Suppressor macrophage (primary cell): ENCODE results near the gene TANC1.

Source experiments
- DNase-seq, 4 experiments: peaks; one replicate each; pipeline ENCODE4 v3.0.0-alpha.2; 2020 to 2022

TANC1 gene

DNA sequence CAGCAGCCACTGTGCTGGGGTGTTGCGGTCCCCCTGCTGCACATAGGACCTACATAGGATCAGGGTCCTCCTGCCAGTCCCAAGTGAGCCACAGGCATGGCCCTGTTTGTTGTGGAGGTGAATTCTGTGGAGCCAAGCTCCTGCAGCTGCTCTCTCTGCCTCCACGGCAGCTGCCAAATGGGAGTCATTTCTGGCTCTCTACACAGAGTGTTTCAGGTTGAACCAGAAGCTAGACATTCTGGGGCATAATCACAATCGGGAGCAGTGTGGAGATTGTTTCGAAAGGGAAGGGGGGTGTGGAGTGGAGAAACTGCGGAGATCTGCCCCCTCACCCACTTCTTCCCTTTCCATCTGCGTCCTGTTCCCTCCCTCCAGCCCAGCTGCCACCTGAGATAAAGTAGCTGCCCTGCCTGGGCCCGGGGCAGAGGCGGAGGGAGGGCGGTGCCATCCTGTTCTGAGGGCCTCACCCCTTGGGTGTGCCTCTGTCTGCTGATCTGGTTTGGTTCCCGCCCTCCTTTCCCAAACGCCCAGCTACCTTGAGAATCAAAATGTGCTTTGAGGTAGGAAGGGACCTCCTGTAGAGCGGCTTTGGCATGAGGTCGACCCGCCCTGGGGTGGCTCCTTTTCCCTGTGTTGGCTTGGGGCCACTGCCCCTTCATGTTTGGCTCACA lies 178.7 kb downstream of the TANC1 start:
- DNase-seq: peak in 1 of 4 experiments; percentile 28

DNA sequence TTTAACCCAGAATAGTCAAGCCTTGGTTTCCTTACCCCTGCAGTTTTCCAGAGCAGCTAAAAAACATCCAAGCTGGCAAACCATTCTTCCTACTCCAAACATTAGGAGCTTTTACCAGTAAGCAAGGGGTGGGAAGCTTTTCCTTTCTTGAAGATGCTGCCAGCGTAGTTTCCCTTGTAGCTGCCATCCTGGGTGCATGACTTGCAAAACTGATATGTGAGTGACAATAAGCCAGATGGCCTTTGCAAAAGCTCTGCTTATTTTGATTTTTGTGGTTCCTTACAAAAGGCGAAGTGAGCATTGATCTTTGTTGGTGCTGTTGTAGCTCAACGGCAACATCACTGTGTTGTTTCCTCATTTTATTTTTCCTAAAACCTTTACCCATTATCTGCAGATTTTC lies 179.2 kb downstream of the TANC1 start:
- DNase-seq: no peak

DNA sequence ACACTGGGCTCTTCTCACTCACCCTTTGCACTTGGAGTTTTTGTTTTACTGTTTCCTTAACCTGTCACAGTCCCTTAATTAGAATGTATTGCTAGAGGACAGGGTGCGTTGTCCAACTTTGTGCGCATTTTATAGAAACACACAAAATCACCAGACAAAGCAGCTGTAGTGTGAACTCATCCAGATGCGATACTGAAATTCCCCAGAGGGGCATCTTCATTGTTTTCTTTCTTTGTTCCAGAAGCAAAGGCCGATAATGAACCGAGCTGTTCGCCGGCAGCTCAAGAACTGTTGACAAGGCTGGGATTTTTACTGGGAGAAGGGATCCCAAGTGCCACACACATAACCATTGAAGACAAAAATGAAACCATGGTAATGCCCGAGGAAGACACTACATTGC lies 180.5 kb downstream of the TANC1 start:
- no peak for DNase-seq

DNA sequence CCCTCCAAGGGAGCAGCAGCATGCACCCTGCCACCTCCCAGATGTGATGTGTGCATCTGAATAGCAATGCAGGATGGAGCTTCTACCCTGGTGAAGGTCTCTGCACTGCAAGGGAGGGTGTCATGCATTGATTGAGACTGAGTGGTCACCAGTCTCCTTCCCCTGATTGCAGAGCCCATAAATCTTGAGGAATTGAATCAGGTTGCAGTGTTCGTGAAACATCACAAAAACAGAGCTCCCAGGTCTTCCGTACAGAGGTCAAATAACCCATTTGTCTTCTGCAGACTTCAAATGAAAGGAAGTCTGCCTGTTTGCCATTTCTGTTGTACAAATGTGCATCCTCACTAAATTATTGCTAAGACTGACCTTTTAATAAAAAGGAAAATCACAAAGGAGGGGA lies 181.3 kb downstream of the TANC1 start:
- no peak for DNase-seq

DNA sequence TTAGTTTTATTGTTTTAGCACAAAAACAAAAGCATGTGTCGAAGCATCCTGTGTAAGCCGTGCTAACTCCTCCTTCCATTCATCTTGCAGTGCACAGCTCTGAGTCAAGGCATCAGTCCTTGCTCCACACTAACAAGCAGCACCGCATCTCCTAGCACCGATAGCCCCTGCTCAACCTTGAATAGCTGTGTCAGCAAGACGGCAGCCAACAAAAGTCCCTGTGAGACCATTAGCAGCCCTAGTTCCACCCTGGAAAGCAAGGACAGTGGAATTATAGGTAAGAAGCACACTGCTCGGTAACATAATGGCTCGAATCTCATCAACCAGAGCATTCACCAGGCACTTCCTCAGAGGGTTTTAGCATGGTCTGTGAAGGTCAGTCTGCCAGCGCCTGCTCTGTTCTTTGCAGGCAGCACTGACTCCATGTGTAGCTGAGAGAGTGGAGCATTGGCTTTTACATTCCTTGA lies 181.9 kb downstream of the TANC1 start:
- no peak for DNase-seq

DNA sequence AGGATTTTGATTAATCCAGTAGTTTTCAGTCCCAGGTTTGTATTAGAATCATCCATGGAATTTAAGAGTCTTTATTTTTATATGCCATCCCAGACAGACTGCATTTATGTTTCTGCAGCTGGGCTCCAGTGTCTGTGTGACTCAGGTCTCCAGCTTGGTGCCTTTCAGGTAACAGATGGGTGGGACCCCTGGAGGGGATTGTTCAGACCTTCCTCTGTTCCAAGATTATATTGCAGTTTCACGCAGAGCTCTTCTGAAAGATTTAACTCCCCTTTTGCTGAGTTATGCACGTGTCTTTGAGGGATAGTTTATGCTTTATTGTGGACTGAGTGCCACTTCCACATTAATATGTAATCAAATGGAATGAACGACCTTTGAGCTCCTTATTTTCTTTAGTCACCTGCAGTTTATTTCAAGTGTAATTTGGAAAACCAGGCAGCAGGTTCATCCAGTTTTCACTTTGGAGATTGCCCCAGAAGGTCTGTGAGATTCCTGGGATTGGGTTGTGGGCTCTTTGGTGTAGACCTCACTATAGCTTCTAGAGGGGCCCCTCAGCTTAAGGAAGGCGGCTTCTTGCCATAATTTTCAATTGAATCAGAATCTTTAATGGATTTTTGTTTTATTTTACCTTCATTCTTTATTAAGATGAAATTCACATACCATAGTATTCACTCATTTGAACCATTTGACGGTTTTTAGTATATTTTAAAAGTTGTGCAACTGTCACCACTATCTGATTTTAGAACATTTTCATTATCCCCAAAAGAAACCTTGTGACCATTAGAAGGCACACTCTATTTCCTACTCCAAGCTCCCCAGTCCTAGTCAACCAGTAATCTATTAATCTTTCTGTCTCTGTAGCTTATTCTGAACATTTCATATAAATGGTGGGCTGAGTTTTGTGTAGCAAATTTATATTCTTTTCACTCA lies 183.0 kb downstream of the TANC1 start:
- no peak for DNase-seq

DNA sequence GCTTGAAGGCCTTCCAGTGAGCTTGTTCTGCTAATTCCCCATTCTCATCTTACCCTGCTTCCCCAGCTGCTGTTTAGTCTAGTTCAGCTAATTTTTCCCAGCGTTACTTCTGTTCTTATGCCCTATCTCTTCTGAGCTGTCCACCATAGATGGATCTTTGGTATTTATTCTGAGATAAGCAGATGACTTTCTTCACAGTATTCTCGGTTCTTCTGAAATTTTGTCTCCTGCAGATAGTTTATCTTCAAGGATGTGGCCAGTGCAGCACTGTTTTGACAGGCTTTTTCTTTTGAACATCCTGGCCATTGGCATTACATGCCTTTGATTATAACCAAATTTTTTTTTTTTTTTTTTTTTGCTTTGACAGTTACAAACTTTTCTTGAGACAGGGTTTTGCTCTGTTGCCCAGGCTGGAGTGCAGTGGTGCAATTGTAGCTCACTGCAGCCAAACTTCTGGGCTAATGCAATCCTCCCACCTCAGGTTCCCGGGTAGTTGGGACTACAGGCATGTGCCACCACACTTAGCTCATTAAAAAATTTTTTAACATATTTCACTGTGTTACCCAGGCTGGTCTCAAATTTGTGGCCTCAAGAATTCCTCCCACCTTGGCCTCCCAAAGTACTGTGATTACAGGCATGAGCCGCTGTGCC lies 183.8 kb downstream of the TANC1 start:
- peak in 2 of 4 experiments; percentile 25 to 43 for DNase-seq

DNA sequence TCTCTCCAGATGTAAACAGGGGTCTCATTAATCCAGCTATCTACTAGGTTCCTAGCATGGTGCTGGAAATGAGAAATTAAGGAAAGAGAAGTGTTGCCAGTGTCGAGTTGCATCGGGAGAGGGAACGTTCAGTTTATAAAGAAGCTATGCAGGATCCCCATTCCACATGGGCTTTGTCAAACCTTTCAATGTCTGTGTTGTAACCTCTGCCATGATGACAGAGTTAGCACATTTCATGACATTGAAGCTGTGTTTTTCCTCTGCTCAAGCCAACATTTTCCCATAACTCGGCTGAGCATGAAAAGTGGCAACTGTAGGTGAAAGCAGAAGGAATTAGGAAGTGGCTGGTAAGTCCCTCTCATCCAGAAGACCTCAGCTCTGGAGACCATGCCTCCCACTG lies 184.6 kb downstream of the TANC1 start:
- DNase-seq: no peak

DNA sequence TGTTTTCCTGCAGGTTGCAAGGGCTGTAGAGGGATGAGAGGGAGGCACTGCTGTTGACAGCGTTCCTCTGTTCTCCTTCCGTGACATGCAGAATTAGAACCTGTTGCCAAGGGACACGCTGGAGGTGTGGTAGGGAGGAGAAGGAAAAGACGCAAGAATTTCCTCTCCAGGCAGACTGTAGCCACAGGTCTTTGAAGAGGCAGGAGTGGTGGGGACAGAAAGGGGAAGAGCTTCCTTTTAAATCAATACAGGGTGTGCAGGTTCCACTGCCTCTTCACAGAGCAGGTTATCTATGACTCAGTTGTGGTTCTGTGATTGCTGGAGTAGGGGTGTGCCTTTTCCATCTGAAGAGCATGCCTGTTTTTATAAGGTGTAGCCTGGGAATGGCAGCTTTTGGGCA lies 185.0 kb downstream of the TANC1 start:
- no peak for DNase-seq

DNA sequence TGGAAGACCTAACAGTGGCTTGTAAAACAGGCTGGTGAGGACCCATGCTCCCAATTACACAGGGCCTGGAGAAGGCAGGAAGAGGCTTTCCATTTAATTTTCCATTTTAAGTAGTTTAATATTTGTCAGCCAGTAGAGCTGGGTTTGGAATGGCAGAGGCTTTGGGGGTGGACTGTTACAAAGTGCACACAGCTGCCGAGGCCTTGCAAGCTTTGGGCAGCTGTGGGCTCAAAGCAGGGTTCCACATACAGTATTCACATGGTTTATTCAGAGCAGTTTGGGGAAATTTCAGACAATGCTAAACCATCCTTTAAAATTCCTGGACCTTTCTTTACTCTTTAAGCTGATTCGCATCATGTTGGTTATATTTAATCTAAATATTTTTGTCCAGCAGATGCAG lies 185.5 kb downstream of the TANC1 start:
- no peak for DNase-seq

DNA sequence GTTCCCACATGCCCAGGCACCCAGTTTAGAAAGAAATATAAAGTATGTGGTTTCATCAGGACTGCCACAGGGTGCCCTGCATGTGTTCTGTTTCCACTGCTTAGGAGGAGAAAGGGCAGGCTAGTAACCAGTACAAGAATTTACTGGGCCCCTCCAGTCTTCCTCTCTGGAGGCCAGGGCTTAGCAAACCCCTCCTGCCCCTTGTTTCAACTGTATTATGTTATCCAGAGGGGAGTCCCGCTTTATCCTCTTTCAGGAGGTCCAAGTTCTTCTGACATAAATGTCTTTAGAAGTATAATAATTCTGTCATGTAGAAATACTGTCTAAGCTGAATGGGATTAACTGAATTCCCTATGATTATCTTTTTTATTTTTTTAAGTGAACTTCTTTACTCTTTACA lies 185.9 kb downstream of the TANC1 start:
- DNase-seq: no peak

DNA sequence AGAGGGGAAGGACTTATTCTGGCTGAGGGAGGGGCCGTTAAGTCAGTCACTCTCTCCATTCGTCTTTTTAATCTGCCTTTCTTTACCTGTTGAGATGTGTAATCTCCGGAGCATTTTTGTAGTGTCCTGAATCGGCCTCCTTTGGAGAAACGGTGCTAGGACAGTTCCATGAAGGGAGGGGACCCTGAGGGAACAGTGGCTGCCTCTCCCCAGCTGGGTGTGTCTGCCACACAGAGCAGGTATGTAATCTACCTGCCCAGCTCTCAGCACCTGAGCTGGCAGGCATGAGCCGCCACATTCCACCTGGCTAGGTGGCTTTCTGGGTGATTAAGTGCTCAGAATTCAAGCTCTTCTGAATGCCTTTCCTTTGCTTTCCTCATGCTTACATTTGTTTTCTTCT lies 186.9 kb downstream of the TANC1 start:
- no peak for DNase-seq

DNA sequence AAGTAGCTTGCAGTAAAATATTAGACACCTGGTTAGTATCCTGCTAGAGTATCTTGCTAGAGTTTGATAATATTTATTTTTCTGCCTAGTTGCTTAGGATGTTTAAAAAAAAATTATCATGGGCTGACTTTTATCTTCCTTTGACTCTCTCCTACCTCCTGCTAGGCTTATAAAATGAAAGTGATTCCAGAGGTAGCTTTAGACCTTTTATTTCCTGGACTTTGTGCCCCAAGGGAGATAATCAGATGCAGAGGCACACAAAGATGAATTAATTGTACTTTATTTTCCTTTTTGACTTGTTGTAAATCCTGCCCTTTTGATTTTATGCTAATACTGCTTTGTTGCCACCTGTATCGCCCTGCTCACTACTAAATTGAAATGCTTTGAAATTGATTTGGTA lies 187.4 kb downstream of the TANC1 start:
- no peak for DNase-seq

DNA sequence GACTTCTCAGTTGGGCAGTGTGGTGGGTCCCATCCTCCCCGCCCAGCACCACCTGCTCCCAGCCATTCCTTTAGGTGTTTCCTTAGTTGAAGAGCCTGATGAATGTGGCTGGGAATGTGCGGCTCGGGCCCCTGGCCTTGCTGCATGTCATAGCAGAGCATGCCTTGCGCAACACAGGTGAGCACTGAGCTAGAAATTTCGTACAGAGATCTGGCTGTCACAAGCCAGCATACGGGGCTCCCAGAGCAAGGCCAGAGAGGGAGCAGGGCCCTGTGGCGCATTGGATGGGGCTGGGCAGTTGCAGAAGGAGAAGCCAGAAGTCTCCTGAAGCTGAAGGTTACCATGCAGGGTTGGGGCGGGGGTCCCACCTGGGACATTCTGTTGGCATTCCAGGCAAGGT lies 188.4 kb downstream of the TANC1 start:
- no peak for DNase-seq

DNA sequence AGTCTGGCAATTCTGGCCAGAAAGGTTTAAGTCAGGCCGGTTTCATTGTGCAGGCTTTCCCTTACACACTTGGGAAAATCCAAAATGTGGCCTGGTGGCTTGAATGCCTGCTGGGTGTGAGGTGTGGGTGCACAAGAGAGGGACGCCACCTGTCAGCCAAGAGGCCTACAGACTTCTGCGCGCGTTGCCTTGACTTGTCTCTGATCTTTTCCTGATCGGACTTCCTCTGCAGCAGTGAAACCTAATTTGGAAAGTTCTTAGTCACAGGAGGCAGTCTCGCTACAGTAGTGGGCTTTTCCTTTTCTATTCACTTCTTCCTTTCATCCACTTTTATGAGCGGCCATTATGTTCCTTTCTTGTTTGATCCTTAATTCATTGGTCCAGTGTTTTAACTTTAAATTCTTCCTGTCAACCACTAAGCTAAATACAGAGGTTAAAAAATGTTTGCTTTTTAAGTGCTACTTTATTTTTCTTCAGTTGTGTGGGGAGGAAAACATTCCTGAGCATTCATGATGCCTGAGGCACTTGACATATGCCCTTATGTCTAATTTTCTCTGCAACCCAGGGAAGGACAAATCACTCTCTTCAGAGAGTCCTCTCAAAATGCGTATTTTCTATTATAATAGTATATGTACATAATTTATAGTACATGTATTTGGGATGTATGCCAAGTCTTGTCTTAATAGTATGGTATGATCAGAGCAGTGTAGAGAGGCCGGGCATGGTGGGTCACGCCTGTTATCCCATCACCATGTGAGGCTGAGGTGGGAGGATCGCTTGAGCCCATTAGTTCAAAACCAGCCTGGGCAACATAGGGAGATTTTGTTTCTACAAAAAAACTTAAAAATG lies 189.1 kb downstream of the TANC1 start:
- peak in 2 of 4 experiments; percentile 16 to 26 for DNase-seq

DNA sequence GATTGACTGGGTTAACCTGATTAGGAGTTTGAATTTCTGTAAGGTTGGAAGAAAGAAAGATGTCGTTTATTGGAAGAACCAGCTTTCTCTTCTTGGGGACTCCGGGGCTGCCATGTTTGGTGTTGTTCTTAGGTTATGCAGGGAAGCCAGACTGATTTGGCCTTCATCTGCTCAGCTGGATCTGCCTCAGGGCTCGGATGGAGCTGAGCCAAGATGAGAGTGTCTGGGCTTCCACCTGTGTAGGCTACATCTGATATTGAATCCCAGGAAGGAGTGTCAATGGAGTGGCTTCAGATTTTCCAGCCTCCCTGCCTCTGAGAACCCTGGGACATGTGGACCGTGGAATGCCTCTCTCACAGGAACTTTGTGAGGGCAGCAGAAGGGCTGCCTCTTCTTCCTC lies 192.0 kb downstream of the TANC1 start:
- no peak for DNase-seq

DNA sequence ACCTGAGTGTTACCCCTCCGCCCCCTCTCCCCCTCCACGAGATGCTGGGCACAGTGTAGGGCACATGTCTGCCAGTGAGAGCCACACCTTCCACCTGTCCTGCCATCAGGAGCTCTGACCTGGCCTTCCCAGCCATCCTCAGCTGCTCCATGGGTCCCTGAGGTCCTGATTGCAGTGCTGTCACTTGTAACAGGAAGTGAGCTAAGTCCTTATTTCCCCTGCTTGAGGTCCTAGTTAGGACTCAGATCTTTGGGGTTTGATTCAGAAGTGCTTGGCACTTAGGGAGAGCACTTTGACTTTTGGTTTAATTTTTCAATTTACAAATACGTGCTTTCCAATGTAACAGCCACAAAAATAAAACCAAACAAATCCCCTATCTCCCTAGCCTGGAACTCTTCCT lies 192.5 kb downstream of the TANC1 start:
- peak in 3 of 4 experiments; percentile 33 to 43 (median 36) for DNase-seq

DNA sequence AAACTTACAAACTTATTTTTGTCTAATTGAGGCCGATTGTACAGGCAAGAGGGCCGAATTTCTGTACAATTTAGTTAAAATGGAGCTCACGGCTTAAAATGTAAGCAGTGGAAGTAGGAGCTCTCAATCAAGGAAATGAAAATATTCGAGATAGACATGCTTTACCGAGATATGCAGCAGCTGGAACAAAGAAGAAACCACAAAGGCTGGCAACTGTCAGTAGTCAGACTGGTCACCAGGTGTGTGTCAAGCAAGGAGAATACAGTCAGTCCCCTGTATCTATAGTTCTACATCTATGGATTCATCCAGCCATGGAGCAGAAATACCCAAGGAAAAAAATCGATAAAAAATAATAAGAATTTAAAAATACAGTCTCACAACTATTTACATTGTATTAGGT lies 195.5 kb downstream of the TANC1 start:
- no peak for DNase-seq

DNA sequence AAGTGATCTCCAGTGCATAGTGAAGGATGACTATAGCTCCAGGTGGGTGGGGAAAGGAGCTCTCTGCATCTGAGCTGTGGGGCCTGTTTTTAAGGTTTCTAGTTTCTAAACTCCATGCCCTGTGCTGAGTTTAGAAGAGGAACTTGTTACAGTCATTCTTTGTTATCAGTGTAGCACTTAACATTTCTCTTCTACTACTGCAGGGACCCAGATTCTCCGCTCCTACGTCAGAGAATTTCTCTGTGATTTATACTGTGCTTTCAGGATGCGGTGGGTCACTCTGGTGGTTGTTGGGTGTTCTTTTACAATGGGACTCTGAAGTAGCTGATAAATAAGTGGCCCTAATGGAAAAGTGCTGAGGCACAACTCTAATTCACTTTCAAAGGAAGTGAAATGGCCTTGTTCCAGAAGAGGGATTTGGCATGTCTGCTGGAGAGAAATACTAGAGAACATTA lies 196.0 kb downstream of the TANC1 start:
- DNase-seq: peak in 1 of 4 experiments; percentile 9

DNA sequence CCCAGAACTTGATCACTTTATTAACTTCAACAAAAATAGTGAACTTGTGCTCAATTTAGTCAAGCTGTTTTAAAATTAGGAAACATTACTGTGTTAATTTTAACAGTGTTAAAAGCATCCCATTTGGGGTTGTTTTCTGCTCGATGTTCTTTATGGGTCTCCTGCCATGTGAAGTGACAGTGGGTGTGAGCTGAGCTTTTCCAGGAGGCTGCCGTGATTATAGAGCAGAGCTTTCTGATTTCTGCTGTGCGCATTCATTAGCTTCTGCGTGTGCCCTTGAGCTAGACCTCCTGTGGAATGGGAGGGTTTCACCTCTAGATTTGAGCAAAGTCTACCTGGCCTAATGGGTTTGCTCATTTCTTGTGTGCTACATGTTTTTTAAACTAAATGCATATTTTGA lies 196.6 kb downstream of the TANC1 start:
- DNase-seq: no peak

DNA sequence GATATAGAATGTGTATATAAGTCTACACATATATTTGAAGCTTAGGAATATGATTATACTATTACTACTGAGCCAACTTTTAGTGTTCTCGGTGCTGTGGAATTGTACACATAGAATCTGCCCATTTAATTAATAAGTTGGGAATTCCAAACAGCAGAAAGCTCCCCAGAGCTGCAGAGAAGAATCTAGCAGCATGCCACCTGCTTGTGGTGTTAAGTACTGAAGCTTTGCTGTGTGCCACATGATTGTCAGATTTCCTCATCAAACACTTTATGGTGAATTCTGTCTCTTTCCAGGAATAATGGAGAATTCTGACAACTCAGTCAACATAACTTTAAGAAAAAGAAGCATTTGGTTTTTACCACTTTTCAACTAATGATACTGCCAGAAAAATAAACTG lies 200.3 kb downstream of the TANC1 start:
- DNase-seq: no peak

DNA sequence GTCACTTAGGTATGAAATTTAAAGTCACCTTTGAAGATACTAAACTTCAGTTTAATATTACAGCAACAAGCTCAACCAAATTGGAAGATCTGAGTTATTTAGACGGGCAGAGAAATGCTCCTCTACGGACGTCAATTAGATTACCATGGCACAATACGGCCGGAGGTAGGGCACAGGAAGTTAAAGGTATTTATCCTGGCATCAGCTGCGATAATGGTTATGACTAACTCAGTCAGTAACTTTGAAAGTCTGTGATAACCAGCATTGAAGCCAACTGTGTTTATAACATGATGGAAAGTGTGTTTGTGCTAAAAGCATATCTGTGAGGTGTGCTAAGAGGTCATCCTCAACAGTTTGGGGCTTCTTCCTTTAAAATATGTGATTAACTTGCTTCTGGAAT lies 200.7 kb downstream of the TANC1 start:
- no peak for DNase-seq
